Activated CD8-positive, alpha-beta memory T cell treated with anti-CD3 and anti-CD28 coated beads, Interleukin-2, amount 50 U/mL, for 24 hours (primary cell): ENCODE measurements around the gene MFN2.

ENCODE experiments used
- DNase-seq: peaks from one replicate; pipeline ENCODE4 v3.0.0-alpha.2; 2020; ENCODE audit errors: extremely low read depth

The MFN2 gene

GRCh38 chr1:11960276-11960675, 20.0 kb upstream of the MFN2 start:
- no peak for DNase-seq

DNA sequence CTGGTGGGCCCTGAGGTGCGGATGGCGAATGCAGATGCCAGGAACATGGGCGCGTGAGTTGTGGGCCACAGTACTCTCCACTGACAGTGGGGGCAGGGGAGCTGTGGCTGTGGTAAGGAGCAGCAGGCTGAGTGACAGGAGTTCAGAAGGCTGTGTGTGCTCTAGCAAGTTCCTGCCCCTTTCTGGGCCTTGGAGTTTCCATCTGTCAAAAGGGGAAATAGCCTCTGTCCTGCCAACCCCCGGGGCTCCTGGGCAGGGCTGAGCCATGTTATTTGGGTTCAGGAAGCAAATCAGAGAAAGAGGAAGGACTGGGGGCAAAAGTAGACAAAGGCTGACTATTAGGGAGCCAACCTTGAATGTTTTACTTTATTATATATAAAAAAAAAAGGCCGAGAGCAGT, 19.5 kb upstream of the MFN2 start:
- no peak for DNase-seq

GRCh38 chr1:11961230-11961629, 19.0 kb upstream of the MFN2 start:
- DNase-seq, result no peak

GRCh38 chr1:11963622-11964021, 16.6 kb upstream of the MFN2 start:
- no peak for DNase-seq

DNA sequence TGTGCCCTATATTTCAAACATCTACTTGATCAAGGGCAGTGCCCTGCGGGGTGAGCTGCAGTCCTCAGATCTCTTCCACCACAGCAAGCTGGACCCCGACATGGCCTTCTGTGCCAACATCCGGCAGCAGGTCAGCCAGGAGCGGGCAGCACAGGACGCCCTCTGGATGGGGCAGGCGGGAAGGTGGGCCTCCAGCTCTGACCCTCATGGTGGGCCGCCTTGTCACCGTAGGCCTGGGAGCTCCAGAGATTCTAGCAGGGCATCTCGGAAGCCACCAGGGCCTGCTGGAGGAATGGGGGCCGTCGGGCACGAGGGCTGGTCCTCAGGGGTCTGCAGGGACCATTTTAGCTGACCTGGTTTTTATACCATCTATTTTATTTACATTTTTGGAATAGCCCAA, 15.6 kb upstream of the MFN2 start:
- no peak for DNase-seq

DNA sequence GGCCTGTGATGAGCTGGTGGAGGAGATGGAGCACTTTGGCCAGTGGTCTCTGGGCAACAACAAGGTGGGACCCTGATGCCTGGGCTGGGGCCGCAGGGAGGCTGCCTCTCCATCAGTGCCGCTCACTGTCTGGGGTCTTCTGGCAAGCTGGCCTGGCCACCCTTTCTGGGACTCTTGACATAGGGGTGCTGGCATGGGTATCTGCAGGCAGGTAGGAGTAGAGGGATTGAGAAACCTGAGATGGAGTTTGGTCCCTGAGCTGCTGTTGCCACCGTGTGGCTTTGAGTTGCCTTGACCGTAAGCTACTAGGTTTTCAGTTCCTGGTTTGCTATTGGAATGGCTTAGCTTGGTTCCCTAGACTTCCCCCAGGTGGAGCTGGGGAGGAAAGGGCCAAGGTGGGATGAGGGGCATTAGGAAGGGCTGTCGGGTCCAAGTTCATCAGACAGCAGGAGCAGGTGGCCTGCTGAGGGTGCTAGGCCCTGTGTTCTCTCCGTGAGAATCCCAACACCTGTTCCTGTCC, 13.2 kb upstream of the MFN2 start:
- no peak for DNase-seq

- no peak for DNase-seq
Observed at GRCh38 chr1:11970441-11971185, 9.6 kb upstream of the MFN2 start.

DNA sequence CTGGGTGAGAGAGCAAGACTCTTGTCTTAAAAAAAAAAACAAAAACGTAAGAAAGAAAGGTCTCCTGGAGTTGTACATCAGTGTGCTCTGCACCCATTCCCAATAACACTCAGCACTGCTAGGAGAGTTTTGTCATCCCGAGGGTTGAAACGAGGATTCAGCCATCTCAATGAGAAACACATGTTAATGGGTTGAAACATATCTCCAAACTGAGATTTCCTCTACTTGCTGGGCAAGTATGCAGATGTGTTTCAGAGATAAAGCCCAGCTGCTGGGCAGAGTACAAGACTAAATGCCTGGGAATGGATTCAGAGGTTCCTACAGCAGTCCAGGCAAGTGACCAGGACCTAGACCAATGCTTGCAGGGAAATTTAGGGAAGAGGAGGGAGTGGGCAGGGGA, 2.6 kb upstream of the MFN2 start:
- DNase-seq, result no peak

DNA sequence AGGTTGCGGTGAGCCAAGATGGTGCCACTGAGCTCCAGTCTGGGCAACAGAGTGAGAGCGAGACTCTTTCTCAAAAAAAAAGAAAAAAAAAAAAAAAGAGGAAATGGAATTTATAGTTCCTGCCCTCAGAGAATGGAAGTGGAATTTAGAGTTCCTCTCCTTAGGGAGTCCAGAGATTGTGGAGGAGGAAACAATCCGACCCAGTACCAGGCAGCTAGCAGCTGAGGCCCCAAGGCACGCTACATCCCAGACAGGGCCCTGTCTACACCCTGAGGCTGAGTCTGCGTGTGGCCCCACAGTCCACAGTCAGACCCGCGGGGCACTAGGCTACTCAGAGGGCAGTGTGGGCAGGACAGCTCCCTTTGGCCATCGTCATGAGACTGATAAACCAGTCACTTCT, 1.9 kb upstream of the MFN2 start:
- no peak for DNase-seq

GRCh38 chr1:11979028-11979850, 1.0 kb upstream of the MFN2 start:
- no peak for DNase-seq

DNA sequence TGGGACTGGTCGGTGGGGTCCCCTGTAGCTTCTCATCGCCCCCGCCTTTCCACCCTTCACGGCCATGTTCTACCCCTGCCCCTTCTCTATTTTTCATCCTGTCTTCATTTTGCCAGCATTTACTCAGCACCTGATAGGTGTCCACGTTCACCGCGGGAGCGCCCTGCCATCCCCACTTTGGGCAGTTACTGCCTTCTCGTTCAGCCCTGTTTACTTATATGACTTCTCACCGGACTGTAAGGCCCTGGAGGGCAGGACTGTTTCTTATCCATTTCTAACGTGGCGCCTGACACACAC, 380 bp downstream of the MFN2 start:
- DNase-seq, result no peak

GRCh38 chr1:11981378-11982009, 1.2 kb downstream of the MFN2 start:
- DNase-seq, result no peak

- no peak for DNase-seq
Observed at GRCh38 chr1:11982010-11982392, 1.8 kb downstream of the MFN2 start.

GRCh38 chr1:11984121-11984520, 3.9 kb downstream of the MFN2 start:
- no peak for DNase-seq

DNA sequence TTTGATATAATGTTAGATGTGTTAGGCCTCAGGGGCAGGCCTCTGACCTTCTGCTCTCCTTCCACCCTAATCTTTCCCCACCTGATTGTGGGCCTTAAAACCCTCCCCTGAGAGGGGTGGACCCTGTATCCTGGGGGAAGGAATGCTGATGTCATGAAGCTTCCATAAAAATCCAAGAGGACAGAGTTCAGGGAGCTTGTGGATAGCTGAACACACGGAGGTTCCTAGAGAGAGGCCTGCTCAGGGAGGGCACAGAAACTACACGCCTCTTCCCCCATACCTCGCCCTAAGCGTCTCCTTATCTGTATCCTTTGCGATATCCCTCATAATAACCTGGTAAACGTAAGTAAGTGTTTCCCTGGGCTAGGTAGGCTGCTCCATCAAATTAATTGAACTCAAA, 4.3 kb downstream of the MFN2 start:
- DNase-seq, result no peak

DNA sequence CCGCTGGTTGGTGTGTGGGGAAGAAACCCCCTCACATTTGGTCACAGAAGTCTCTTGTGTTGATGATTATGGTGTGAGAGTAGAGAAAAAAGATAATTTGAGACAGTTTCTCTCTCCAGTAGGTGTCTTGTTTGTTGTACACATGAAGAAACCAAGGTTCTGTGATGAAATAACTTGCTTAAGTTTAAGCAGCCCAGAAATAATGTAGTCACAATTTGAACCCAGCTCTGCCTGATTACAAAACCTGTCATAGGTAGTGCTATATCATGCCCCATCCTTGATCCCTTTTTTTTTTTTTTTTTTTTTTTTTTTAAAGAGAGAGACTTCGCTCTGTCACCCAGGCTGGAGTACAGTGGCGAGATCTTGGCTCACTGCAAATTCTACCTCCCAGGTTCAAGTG, 4.9 kb downstream of the MFN2 start:
- no peak for DNase-seq

- no peak for DNase-seq
Observed at GRCh38 chr1:11985851-11986250, 5.6 kb downstream of the MFN2 start.

- no peak for DNase-seq
Observed at GRCh38 chr1:11989669-11990068, 9.4 kb downstream of the MFN2 start.

DNA sequence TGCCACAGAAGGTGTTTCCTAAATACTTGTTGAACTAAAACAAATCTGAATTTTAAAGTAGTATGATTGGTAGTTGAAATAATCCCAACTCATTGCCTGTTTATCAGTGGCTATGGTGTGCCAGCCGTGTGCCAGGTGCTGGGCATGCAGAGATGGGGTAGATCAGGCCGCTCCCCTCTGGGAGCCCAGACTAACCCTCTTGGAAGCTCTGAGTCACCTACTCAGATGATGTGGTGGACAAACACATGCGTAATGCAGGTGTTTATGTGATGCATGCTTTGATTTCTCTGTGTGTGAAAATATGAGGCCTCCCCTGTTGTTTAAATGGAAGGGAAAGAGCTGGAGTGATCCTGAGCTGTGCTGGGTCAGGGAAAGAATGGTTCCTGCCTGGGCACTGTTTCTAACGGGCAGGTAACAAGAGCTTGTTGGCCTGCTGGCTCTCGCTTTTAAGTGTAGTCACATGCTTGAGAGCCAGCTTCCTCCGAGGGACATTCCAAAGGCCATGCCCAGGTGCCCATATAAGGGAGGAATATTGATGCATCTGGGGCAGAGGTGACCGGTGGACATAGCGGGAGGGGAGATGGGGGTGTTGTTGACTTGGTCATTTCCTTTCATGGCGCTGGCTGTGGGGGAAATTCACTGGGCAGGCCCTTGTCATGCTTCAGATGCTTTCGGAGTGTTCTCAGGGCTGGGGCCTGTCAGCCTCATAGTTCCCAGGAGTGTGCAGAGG, 10.2 kb downstream of the MFN2 start:
- no peak for DNase-seq

GRCh38 chr1:11991969-11992676, 11.9 kb downstream of the MFN2 start:
- DNase-seq, result no peak

GRCh38 chr1:11997081-11997850, 17.0 kb downstream of the MFN2 start:
- DNase-seq, result no peak
